ENCODE data around the gene DDX43. TPM values are rescaled to one million over a fixed set of nuclear protein-coding genes. Genes with fewer than 3 reads are reported as not detected.
"Not testable (repeated sequence)": the region's sequence is repeated elsewhere in the genome, so short reads cannot be mapped to it uniquely, and the experiment has no call there.

The DDX43 gene
- total RNA-seq, 4 donors from 2014 or later: 0.89 to 2.3 (median 1.6) TPM

GRCh38 chr6:73455865-73456629 is 61.4 kb downstream of the DDX43 start:
- no peak overlapping the region for H3K4me3 ChIP-seq (ENCODE audit: low read depth, poor library complexity, severe bottlenecking)
- WGBS, 2 donors: 49 to 60% methylated on average over 3 of the region's 3 CpGs
- peak in 1 of 2 donors; percentile 10 for DNase-seq (ENCODE audit: low spot score in 2 of 2)
- no peak for TF ChIP-seq CTCF (IDR thresholded peaks at IDR 0.05)
- TF ChIP-seq POLR2A (IDR thresholded peaks at IDR 0.05): no peak
- intact Hi-C loops (cut with DNase I; ENCODE audit: low total_unique reads): no loop called here

- DNase-seq (ENCODE audit: low spot score in 2 of 2): peak in 1 of 2 donors; percentile 42
- intact Hi-C loops (cut with DNase I; ENCODE audit: low total_unique reads); H3K4me3 ChIP-seq (ENCODE audit: low read depth, poor library complexity, severe bottlenecking): not testable (repeated sequence)
- 67 to 76% methylated on average over 7 of the region's 7 CpGs for WGBS, 2 donors
Measured at GRCh38 chr6:73459474-73459873, 64.8 kb downstream of the DDX43 start.

GRCh38 chr6:73460056-73460455 is 65.4 kb downstream of the DDX43 start:
- intact Hi-C loops (cut with DNase I; ENCODE audit: low total_unique reads): no loop called here
- DNase-seq (ENCODE audit: low spot score in 2 of 2): peak in 1 of 2 donors; percentile 34
- H3K4me3 ChIP-seq (ENCODE audit: low read depth, poor library complexity, severe bottlenecking): no peak overlapping the region
- 60 to 73% methylated on average over 5 of the region's 5 CpGs for WGBS, 2 donors
- no peak for TF ChIP-seq POLR2A (IDR thresholded peaks at IDR 0.05)
- TF ChIP-seq CTCF (IDR thresholded peaks at IDR 0.05): no peak

GRCh38 chr6:73461537-73462350 is 67.1 kb downstream of the DDX43 start, which contains the start of gene MTO1:
MTO1 (plus strand) TSS chr6:73461737; CDS start chr6:73461855, 118 bp downstream.
- peak; percentile 93 to 98 for DNase-seq (ENCODE audit: low spot score in 2 of 2)
- TF ChIP-seq CTCF (IDR thresholded peaks at IDR 0.05) (no peak), POLR2A (IDR thresholded peaks at IDR 0.05) (peak in 1 of 2 donors; percentile 2)
- intact Hi-C loops (cut with DNase I; ENCODE audit: low total_unique reads): no loop called here
- WGBS, 2 donors: 0% methylated on average over 52 to 55 of the region's 55 CpGs
- peak within 1 kb of the TSS; percentile 96 for H3K4me3 ChIP-seq (ENCODE audit: low read depth, poor library complexity, severe bottlenecking)

Other genes with a start within 250 kb of the DDX43 start
- gene KHDC1L, start 169.3 kb upstream of the DDX43 start, total RNA-seq: not detected
- gene KHDC1, start 131.6 kb upstream of the DDX43 start, total RNA-seq: under 1 TPM in 2 of 4 donors, not detected in 2; 0.13 to 0.34 TPM
- gene DPPA5, start 40.6 kb upstream of the DDX43 start, total RNA-seq: not detected
- not detected for gene KHDC3L, start 32.2 kb upstream of the DDX43 start, total RNA-seq
- gene OOEP, start 24.9 kb upstream of the DDX43 start, total RNA-seq: under 1 TPM in 1 of 4 donors, not detected in 3; 0.88 TPM
- 1 to 10 TPM in 3 of 4 donors, under 1 TPM in 1; 0.83 to 2.2 (median 1.6) TPM for gene CGAS, start 57.5 kb downstream of the DDX43 start, total RNA-seq
- 10 to 100 TPM; 22.6 to 29.6 (median 25.1) TPM for gene MTO1, start 66.9 kb downstream of the DDX43 start, total RNA-seq
- over 10,000 TPM in 2 of 4 donors, 1,000 to 10,000 TPM in 2; 8,072 to 12,275 (median 10,774) TPM for gene EEF1A1, start 126.2 kb downstream of the DDX43 start, total RNA-seq

Measured in lower leg skin (tissue), 4 donors.